Measurements from ENCODE around the gene ECI1. TPM values are rescaled to one million over a fixed set of nuclear protein-coding genes. Genes with fewer than 3 reads are reported as not detected.
A peak's percentile ranks its signal among the peaks of the same experiment; 100 is the strongest.

Gene ECI1
- total RNA-seq, 1 experiment from 2014 or later = 25.0 TPM

DNA sequence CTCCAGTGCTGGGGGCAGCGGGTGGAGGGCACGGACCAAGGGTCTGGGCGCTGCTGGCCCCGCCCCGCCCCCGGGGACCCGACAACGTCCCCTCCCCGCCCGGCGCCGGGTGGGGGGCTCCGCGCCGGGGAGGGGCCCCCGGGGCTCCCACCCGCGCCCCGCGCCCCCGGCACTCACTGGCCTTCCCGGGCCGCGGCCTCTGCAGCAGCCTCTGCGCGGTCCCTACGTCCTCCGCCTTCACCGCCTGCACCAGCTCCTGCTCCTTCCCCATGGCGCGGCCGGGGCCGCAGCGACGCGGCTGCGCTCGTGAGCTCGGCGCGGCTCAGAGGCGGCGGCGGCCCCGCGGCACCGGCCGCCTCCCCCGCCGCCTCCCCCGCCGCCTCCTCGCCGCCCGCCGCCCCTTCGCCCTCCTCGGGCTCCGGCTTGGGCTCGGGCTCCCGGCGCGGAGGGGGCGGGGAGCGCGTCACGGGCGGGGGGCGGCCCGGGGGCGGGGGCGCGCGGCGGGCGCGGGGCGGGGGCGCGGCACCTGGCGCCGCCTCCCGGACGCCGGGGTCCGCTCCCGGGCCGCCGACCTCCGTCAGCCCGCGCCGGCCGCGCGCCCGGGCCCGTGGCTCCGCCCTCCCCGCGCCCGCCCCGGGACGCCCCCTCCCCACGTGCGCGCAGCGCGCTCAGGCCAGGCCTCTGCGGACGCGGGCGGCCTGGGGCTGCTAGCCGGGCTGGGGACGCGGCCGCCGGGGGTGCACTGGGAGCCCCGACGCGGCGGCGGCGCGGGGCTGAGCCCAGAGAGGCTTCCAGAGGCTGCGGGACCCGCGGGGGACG lies 55.0 kb downstream of the ECI1 start, which contains the start of gene CASKIN1:
CASKIN1 (minus strand) TSS at position 444 of the 819 bp plus-strand sequence; CDS start at position 271, 173 bp downstream.
- no peaks in the 10 kb centered on the region for H3K9me3 ChIP-seq (replicated peaks)
- H3K36me3 ChIP-seq = no peaks in the 10 kb centered on the region
- DNase-seq = peak in 1 of 2 experiments; percentile 43
- H3K27ac ChIP-seq = no peak within 1 kb of the TSS
- H3K27me3 ChIP-seq = peaks cover 48% of the 10 kb centered on the region
- peaks cover 4% of the 10 kb centered on the region; the same call in 1 of the 2 replicates for H3K4me1 ChIP-seq
- H3K4me3 ChIP-seq = peak within 1 kb of the TSS; percentile 32; the same call in 1 of the 2 replicates

DNA sequence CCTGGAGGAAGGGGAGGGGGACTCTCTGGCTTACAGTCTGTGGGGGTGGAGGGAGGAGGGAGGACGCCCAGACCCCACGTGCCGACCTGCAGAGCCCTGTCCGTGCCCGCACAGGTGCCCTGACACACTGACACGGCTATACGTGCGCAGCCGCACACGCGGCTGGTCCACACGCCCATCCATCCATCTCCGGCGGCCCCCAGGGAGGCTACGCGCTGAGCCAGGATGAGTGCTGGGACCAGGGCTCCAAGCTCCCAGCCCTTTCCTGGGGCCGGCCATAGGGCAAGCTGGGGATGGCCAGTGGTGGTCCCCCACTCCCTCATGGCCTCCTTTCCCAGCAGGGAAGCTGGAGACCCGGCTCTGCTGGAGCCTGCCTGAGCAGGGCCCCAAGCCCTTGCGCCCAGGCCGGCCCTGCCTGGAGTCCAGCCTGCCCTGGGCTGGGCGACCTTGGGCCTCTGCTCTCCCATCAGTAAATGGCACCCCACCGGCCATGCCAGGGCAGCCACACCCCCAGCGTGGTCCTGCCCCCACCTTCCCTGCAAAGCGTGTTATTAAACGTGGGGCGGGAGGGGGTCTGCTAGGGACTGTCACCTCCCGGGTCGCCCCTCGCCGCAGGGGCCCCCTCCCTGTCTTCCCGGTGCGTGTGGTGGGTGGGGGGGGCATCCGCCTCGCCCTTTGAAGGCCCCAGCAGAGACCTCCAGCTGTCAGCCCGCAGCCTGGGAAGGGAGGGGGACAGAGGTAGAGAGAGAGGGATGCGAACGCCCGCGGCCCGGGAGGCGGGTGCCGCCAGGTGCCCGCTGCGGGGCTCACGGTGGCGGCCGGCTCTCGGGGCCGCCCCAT lies 55.8 kb downstream of the ECI1 start:
- Histone ChIP-seq H3K4me3 (peak overlapping the region; percentile 32; the same call in 1 of the 2 replicates), H3K36me3 (no peaks in the 10 kb centered on the region), H3K4me1 (peaks cover 4% of the 10 kb centered on the region; the same call in 1 of the 2 replicates), H3K9me3 (replicated peaks) (no peaks in the 10 kb centered on the region), H3K27me3 (peaks cover 56% of the 10 kb centered on the region), H3K27ac (no peak overlapping the region)
- DNase-seq = no peak

DNA sequence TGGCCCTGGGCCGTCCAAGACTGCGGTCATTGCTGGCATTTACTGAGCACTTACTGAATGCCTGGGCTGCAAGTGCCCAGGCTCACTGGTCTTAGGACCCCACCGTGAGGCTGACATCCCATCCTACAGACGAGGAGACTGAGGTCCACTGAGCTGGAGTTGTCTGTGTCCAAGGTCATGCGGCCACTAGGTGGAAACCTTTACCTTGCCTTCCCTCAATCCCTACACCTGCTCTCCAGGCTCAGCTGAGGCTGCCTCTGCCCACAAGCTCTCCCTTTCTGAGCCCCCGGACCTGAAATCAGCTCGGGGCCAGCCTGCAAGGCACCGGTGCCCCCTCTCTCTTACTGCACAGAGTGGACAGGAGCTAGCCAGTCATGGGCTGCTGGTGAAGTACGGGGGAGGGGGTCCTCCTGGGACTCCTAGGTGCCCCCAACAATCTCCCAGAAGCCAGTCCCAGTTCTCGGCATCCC lies 56.5 kb downstream of the ECI1 start:
- H3K27ac ChIP-seq = no peak overlapping the region
- DNase-seq = peak; percentile 48 to 60
- no peak overlapping the region for H3K4me3 ChIP-seq
- H3K27me3 ChIP-seq = peaks cover 59% of the 10 kb centered on the region
- no peaks in the 10 kb centered on the region for H3K9me3 ChIP-seq (replicated peaks)
- H3K36me3 ChIP-seq = no peaks in the 10 kb centered on the region
- peaks cover 4% of the 10 kb centered on the region; the same call in 1 of the 2 replicates for H3K4me1 ChIP-seq

- DNase-seq = peak; percentile 42 to 55
- peaks cover 59% of the 10 kb centered on the region for H3K27me3 ChIP-seq
- H3K27ac ChIP-seq = no peak overlapping the region
- H3K36me3 ChIP-seq = no peaks in the 10 kb centered on the region
- H3K4me3 ChIP-seq = no peak overlapping the region
- H3K4me1 ChIP-seq = peaks cover 4% of the 10 kb centered on the region; the same call in 1 of the 2 replicates
- no peaks in the 10 kb centered on the region for H3K9me3 ChIP-seq (replicated peaks)
These were observed 57.1 kb downstream of the ECI1 start for GRCh38 chr16:2194166-2194834.

GRCh38 chr16:2191446-2191706 lies 60.0 kb downstream of the ECI1 start:
- Histone ChIP-seq H3K4me3 (no peak overlapping the region), H3K36me3 (no peaks in the 10 kb centered on the region), H3K27me3 (peaks cover 48% of the 10 kb centered on the region), H3K9me3 (replicated peaks) (no peaks in the 10 kb centered on the region), H3K4me1 (peaks cover 4% of the 10 kb centered on the region; the same call in 1 of the 2 replicates), H3K27ac (no peak overlapping the region)
- DNase-seq = no peak

GRCh38 chr16:2190659-2191445 lies 60.5 kb downstream of the ECI1 start:
- H3K27me3 ChIP-seq = peaks cover 48% of the 10 kb centered on the region

DNA sequence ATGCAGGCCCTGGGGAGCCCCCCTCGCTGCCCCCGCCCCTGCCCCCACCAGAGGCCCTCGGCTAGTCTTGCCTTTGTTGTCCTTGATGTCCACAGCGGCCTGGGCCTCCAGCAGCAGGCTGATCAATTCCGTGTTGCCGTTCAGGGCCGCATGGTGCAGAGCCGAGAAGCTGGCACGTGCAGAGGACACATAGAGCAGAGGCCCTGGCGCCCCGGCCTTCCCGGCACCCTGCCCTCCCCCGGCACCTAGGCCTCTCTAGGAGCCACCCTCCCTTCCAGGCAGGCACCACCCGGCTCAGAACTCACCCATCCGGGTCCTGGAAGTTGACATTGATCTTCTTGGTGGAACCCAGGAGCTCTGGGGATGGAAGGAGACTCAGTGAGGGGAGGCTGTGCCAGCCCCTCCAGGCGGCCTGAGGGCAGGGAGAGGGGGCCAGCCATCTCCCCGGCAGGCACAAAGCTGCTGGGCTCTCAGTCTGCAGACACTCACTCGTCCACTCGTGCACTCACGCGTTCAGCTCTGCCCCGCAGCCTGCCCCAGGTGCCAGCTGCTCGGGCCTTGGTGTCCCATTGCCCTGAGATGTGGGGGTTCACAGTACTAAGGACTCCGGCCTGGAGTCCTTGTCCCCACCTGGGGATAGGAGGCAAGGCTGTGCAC lies 61.3 kb downstream of the ECI1 start:
- Histone ChIP-seq H3K9me3 (replicated peaks) (no peaks in the 10 kb centered on the region), H3K4me1 (no peaks in the 10 kb centered on the region), H3K36me3 (no peaks in the 10 kb centered on the region), H3K4me3 (no peak overlapping the region), H3K27ac (no peak overlapping the region), H3K27me3 (peaks cover 41% of the 10 kb centered on the region)
- no peak for DNase-seq

More at GRCh38 chr16:2190659-2191445, 60.5 kb downstream of the ECI1 start:
- Histone ChIP-seq H3K4me3 (no peak overlapping the region), H3K36me3 (no peaks in the 10 kb centered on the region), H3K4me1 (peaks cover 4% of the 10 kb centered on the region; the same call in 1 of the 2 replicates), H3K27ac (no peak overlapping the region), H3K9me3 (replicated peaks) (no peaks in the 10 kb centered on the region)
- no peak for DNase-seq

Other genes starting within 250 kb of the ECI1 start
- gene ZNF598, start 241.8 kb downstream of the ECI1 start, total RNA-seq (2014; rRNA removed; shearing (Covaris generic)) = 22.9 and 25.6 TPM in 2 replicates
- gene NPW, start 231.8 kb downstream of the ECI1 start, total RNA-seq (2014; rRNA removed; shearing (Covaris generic)) = 1.6 TPM in 2 replicates
- 6.4 and 8.0 TPM in 2 replicates for gene NHERF2, start 224.7 kb downstream of the ECI1 start, total RNA-seq (2014; rRNA removed; shearing (Covaris generic))
- 16.6 and 17.5 TPM in 2 replicates for gene NTHL1, start 203.8 kb downstream of the ECI1 start, total RNA-seq (2014; rRNA removed; shearing (Covaris generic))
- 32.0 and 37.1 TPM in 2 replicates for gene TSC2, start 203.6 kb downstream of the ECI1 start, total RNA-seq (2014; rRNA removed; shearing (Covaris generic))
- 47.1 and 51.9 TPM in 2 replicates for gene PKD1, start 115.7 kb downstream of the ECI1 start, total RNA-seq (2014; rRNA removed; shearing (Covaris generic))
- gene RAB26, start 103.0 kb downstream of the ECI1 start, total RNA-seq (2014; rRNA removed; shearing (Covaris generic)) = 1.0 and 1.4 TPM in 2 replicates
- gene TRAF7, start 95.8 kb downstream of the ECI1 start, total RNA-seq (2014; rRNA removed; shearing (Covaris generic)) = 34.5 and 35.9 TPM in 2 replicates
- gene CASKIN1, start 55.0 kb downstream of the ECI1 start, total RNA-seq (2014; rRNA removed; shearing (Covaris generic)) = 0.13 and 0.24 TPM in 2 replicates
- 28.8 and 32.8 TPM in 2 replicates for gene MLST8, start 46.1 kb downstream of the ECI1 start, total RNA-seq (2014; rRNA removed; shearing (Covaris generic))
- 3.6 and 4.1 TPM in 2 replicates for gene BRICD5, start 40.7 kb downstream of the ECI1 start, total RNA-seq (2014; rRNA removed; shearing (Covaris generic))
- 13.1 and 14.2 TPM in 2 replicates for gene PGP, start 36.7 kb downstream of the ECI1 start, total RNA-seq (2014; rRNA removed; shearing (Covaris generic))
- 18.6 and 19.6 TPM in 2 replicates for gene E4F1, start 28.0 kb downstream of the ECI1 start, total RNA-seq (2014; rRNA removed; shearing (Covaris generic))
- gene DNASE1L2, start 15.1 kb downstream of the ECI1 start, total RNA-seq (2014; rRNA removed; shearing (Covaris generic)) = 0.96 and 1.7 TPM in 2 replicates
- 308 and 310 TPM in 2 replicates for gene RNPS1, start 16.5 kb upstream of the ECI1 start, total RNA-seq (2014; rRNA removed; shearing (Covaris generic))
- gene ABCA3, start 89.1 kb upstream of the ECI1 start, total RNA-seq (2014; rRNA removed; shearing (Covaris generic)) = 0.10 TPM in 2 replicates
- gene CCNF, start 177.9 kb upstream of the ECI1 start, total RNA-seq (2014; rRNA removed; shearing (Covaris generic)) = 52.8 and 54.8 TPM in 2 replicates
- gene TEDC2, start 208.5 kb upstream of the ECI1 start, total RNA-seq (2014; rRNA removed; shearing (Covaris generic)) = 26.0 and 30.9 TPM in 2 replicates
- gene NTN3, start 219.7 kb upstream of the ECI1 start, total RNA-seq (2014; rRNA removed; shearing (Covaris generic)) = 5.1 and 5.6 TPM in 2 replicates
- 19.8 and 21.8 TPM in 2 replicates for gene TBC1D24, start 223.5 kb upstream of the ECI1 start, total RNA-seq (2014; rRNA removed; shearing (Covaris generic))

Measured in SJCRH30 (cell line).